ENCODE data around the gene TTC7B. TPM values are rescaled to one million over a fixed set of nuclear protein-coding genes. Genes with fewer than 3 reads are reported as not detected.

TTC7B gene
- total and polyA plus RNA-seq, 3 experiments from 2014 or later, result 1.7 to 5.8 (median 5.2) TPM

DNA sequence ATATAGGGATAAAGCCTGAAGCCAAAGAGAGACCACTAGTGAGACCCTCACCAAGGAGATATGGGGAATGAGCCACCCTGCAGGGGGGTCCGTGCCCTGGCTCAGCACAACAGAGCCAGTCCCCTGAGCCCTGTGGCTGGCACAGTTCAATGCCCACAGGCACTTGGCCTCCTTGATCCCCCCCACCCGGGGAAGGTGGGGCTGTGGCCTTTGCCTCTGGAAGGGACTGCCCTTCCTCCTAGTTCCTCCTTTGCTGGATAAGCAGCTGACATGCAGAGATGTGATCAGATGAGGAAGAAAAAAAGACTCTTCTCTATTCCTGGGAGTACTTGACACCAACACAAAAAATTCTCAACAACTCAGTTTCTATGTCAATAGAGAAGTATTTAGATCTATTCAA lies 19.9 kb downstream of the TTC7B start:
- ChIA-PET CTCF (no interaction called here), POLR2A (no interaction called here)
- no peak overlapping the region for H3K27ac Mint-ChIP-seq

DNA sequence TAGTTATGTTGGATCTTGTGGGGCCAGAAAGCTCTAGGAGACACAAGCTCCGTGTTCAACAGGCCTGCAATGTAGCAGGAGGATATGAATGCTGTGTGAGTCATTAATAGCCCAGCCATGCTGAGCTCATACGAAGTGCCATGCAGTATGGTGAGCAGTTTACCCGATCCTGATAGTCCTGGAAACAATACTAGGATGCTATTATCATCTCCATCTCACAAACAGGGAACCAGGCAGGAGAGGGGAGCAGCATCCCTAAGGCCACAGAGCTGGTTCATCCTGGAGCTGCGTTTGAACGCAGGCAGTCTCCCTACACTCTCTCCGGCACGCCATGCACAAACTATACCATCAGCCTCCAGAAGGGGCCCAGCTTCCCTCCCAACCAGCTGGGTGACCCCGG lies 20.5 kb downstream of the TTC7B start:
- Mint-ChIP-seq H3K4me3 (no peak overlapping the region), H3K36me3 (no peaks in the 10 kb centered on the region), H3K27me3 (peaks cover 0 to 3% of the 10 kb centered on the region in 2 donors), H3K9me3 (no peaks in the 10 kb centered on the region), H3K27ac (no peak overlapping the region), H3K4me1 (peaks cover 0 to 5% (median 3%) of the 10 kb centered on the region in 3 donors)
- Histone ChIP-seq H3K27me3 (ENCODE audit: insufficient read depth, low read length, poor library complexity, severe bottlenecking) (no peaks in the 10 kb centered on the region), H3K4me1 (ENCODE audit: insufficient read depth, low read length) (no peaks in the 10 kb centered on the region), H3K36me3 (ENCODE audit: insufficient read depth, low read length) (no peaks in the 10 kb centered on the region), H3K4me3 (ENCODE audit: low read length) (no peak overlapping the region), H3K27ac (ENCODE audit: low read depth, low read length) (no peak overlapping the region), H3K9me3 (ENCODE audit: low read length) (no peaks in the 10 kb centered on the region)
- DNase-seq, result no peak
- ChIA-PET POLR2A (no interaction called here), CTCF (interaction anchor here (1.3 kb wide), 1 partner anchor 378 kb away, joined by 4 read pairs; no protein-coding TSS in a partner anchor)

More for the DNA sequence above, 19.9 kb downstream of the TTC7B start:
- Histone ChIP-seq H3K4me3 (ENCODE audit: low read length) (no peak overlapping the region), H3K27me3 (ENCODE audit: insufficient read depth, low read length, poor library complexity, severe bottlenecking) (no peaks in the 10 kb centered on the region), H3K4me1 (ENCODE audit: insufficient read depth, low read length) (no peaks in the 10 kb centered on the region), H3K27ac (ENCODE audit: low read depth, low read length) (no peak overlapping the region), H3K9me3 (ENCODE audit: low read length) (no peaks in the 10 kb centered on the region), H3K36me3 (ENCODE audit: insufficient read depth, low read length) (no peaks in the 10 kb centered on the region)
- no peak overlapping the region for H3K4me3 Mint-ChIP-seq
- H3K27me3 Mint-ChIP-seq, result peaks cover 0 to 3% of the 10 kb centered on the region in 2 donors
- H3K36me3 Mint-ChIP-seq, result no peaks in the 10 kb centered on the region
- DNase-seq, result no peak
- no peaks in the 10 kb centered on the region for H3K9me3 Mint-ChIP-seq
- peaks cover 4 to 7% (median 6%) of the 10 kb centered on the region in 3 donors for H3K4me1 Mint-ChIP-seq

DNA sequence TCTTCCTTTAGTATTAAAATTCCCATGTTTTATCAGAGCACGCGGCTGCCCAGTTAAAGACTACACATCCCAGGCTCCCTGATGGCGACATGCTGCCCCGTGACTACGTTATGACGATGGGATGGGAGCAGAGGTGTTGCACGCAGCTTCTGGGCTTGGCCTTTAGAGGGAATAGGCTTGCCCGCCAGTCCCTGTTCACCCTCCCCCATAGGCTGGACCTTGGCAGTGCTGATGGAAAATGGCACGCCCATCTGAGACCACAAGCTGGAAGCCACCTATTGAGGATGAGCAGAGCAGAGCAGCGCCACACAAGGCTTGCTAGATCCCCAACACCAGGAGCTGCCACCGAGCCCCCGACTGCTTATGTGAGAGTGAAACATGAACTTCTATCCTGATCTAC lies 24.7 kb downstream of the TTC7B start:
- H3K27ac Mint-ChIP-seq, result no peak overlapping the region
- DNase-seq, result no peak
- no peaks in the 10 kb centered on the region for H3K4me1 ChIP-seq (ENCODE audit: insufficient read depth, low read length)
- ChIA-PET POLR2A (no interaction called here), CTCF (no interaction called here)
- H3K27me3 ChIP-seq (ENCODE audit: insufficient read depth, low read length, poor library complexity, severe bottlenecking), result no peaks in the 10 kb centered on the region
- no peaks in the 10 kb centered on the region for H3K36me3 ChIP-seq (ENCODE audit: insufficient read depth, low read length)
- H3K4me3 Mint-ChIP-seq, result no peak overlapping the region
- H3K4me1 Mint-ChIP-seq, result no peaks in the 10 kb centered on the region
- no peaks in the 10 kb centered on the region for H3K9me3 Mint-ChIP-seq
- no peaks in the 10 kb centered on the region for H3K36me3 Mint-ChIP-seq
- H3K27ac ChIP-seq (ENCODE audit: low read depth, low read length), result no peak overlapping the region
- no peak overlapping the region for H3K4me3 ChIP-seq (ENCODE audit: low read length)
- peaks cover 0 to 3% of the 10 kb centered on the region in 2 donors for H3K27me3 Mint-ChIP-seq
- H3K9me3 ChIP-seq (ENCODE audit: low read length), result no peaks in the 10 kb centered on the region

DNA sequence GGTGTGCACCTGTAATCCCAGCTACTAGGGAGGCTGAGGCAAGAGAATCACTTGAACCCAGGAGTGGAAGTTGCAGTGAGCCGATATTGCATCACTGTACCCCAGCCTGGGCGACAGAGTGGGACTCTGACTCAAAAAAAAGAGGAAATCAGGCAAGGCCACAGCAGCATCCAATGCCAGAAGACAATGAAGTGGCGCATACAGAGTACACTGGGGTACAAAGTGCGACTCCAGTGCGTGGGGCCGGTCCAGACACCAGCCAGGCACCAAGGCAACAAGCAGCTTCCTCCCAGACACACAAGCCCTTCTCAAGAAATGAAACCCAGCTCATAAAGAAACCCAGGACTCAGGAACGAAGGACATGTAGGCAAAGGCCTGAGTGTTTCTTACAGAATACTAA lies 28.2 kb downstream of the TTC7B start:
- CTCF ChIA-PET, result interaction anchor here (2.3 kb wide), 1 partner anchor 29 kb away, joined by 8 read pairs; no protein-coding TSS in a partner anchor
- POLR2A ChIA-PET, result no interaction called here
- no peak overlapping the region for H3K27ac Mint-ChIP-seq
- H3K4me1 ChIP-seq (ENCODE audit: insufficient read depth, low read length), result no peaks in the 10 kb centered on the region
- no peaks in the 10 kb centered on the region for H3K9me3 Mint-ChIP-seq
- H3K4me3 ChIP-seq (ENCODE audit: low read length), result no peak overlapping the region
- no peak overlapping the region for H3K4me3 Mint-ChIP-seq
- peaks cover 0 to 1% of the 10 kb centered on the region in 2 donors for H3K27me3 Mint-ChIP-seq
- H3K4me1 Mint-ChIP-seq, result no peaks in the 10 kb centered on the region
- DNase-seq, result no peak
- H3K27ac ChIP-seq (ENCODE audit: low read depth, low read length), result no peak overlapping the region
- no peaks in the 10 kb centered on the region for H3K27me3 ChIP-seq (ENCODE audit: insufficient read depth, low read length, poor library complexity, severe bottlenecking)
- no peaks in the 10 kb centered on the region for H3K36me3 Mint-ChIP-seq
- H3K36me3 ChIP-seq (ENCODE audit: insufficient read depth, low read length), result no peaks in the 10 kb centered on the region
- no peaks in the 10 kb centered on the region for H3K9me3 ChIP-seq (ENCODE audit: low read length)

DNA sequence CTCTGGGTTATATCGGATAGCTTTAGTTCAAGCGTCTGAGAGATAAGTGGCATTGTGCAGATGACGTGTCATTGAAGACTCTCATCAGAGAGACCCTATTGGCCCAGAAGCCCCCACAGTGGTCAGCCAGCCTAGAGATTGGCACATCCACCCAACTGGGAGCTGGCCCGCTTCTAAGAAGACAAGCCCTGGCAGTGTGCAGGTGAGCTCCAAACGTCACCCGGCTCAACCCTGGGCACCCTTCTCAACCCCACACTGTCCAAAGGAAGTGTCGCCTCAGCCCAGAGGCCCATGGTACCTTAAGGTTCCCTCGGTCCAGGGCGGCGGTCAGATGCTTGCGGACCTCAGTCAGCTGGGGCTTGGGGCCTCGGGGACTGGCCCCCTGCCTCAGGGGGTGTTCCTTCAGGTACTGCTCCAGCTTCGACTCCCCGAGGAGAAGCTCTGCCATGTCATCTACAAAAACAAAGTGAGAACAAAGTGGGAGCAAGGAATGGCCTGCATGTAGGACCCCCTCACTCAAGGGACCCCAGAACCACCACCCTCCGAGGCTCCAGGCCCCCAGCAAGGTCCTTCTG lies 30.3 kb downstream of the TTC7B start:
- POLR2A ChIA-PET, result no interaction called here
- H3K9me3 ChIP-seq (ENCODE audit: low read length), result no peaks in the 10 kb centered on the region
- H3K4me3 Mint-ChIP-seq, result no peak overlapping the region
- H3K27me3 ChIP-seq (ENCODE audit: insufficient read depth, low read length, poor library complexity, severe bottlenecking), result no peaks in the 10 kb centered on the region
- no peaks in the 10 kb centered on the region for H3K9me3 Mint-ChIP-seq
- H3K27me3 Mint-ChIP-seq, result peaks cover 0 to 1% of the 10 kb centered on the region in 2 donors
- H3K27ac Mint-ChIP-seq, result no peak overlapping the region
- DNase-seq, result no peak
- H3K4me3 ChIP-seq (ENCODE audit: low read length), result no peak overlapping the region
- no peaks in the 10 kb centered on the region for H3K4me1 ChIP-seq (ENCODE audit: insufficient read depth, low read length)
- CTCF ChIA-PET, result no interaction called here
- H3K27ac ChIP-seq (ENCODE audit: low read depth, low read length), result no peak overlapping the region
- H3K36me3 ChIP-seq (ENCODE audit: insufficient read depth, low read length), result no peaks in the 10 kb centered on the region
- H3K4me1 Mint-ChIP-seq, result no peaks in the 10 kb centered on the region
- no peaks in the 10 kb centered on the region for H3K36me3 Mint-ChIP-seq

DNA sequence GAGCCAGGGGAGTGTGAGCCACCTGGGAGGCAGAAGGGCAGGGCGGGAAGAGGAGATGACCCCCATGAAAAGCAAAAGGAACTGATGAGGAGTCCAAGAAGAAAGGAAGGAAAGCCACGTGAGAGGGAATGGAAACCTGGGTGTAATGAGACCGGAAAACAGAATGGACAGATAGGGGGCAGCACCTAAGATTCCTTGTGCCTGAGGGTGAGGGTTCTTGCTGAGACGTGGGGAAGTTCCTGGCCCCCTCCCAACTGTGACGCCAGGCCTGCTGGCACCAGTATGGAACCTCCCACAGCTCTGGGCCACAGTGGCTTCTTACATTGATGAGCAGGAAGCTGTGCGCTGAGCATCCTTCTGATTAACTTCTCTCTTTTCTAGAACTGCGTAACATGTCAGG lies 30.8 kb downstream of the TTC7B start:
- Mint-ChIP-seq H3K27ac (no peak overlapping the region), H3K9me3 (no peaks in the 10 kb centered on the region), H3K27me3 (peaks cover 0 to 3% of the 10 kb centered on the region in 2 donors), H3K4me3 (no peak overlapping the region), H3K4me1 (no peaks in the 10 kb centered on the region), H3K36me3 (no peaks in the 10 kb centered on the region)
- Histone ChIP-seq H3K36me3 (ENCODE audit: insufficient read depth, low read length) (no peaks in the 10 kb centered on the region), H3K9me3 (ENCODE audit: low read length) (no peaks in the 10 kb centered on the region), H3K27ac (ENCODE audit: low read depth, low read length) (no peak overlapping the region), H3K4me1 (ENCODE audit: insufficient read depth, low read length) (no peaks in the 10 kb centered on the region), H3K27me3 (ENCODE audit: insufficient read depth, low read length, poor library complexity, severe bottlenecking) (no peaks in the 10 kb centered on the region), H3K4me3 (ENCODE audit: low read length) (no peak overlapping the region)
- DNase-seq, result no peak
- CTCF ChIA-PET, result no interaction called here
- POLR2A ChIA-PET, result no interaction called here

DNA sequence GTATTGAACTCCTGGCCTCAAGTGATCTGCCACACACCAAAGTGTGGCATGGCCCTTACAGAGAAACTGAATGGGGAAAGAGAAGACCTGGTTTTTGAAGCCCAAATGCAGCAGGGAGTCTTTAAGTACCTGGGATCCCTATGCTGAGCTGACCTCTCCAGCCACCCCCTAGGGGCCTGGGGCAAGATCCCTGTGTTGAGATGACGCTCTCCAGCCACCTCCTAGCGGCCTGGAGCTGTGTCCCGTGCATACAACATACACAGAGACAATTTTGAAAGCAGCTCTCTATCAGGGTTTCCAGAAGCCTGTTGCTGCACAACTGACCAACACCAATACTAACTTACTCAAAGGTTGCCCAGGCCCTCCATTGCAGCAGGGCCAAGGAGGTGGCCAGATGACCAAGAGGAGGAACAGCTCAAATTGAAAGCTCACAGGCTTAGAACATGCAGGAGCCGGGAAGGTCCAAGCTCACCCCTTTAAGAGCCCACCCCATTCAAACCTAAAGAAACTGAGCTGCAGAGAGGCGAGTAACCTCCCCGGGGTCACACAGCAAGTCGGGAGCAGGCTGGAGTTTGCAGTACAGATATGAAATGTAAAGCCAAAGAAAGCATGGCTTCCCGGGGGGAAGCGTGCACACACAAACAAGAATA lies 31.5 kb downstream of the TTC7B start:
- Histone ChIP-seq H3K9me3 (ENCODE audit: low read length) (no peaks in the 10 kb centered on the region), H3K4me1 (ENCODE audit: insufficient read depth, low read length) (no peaks in the 10 kb centered on the region), H3K27me3 (ENCODE audit: insufficient read depth, low read length, poor library complexity, severe bottlenecking) (no peaks in the 10 kb centered on the region), H3K4me3 (ENCODE audit: low read length) (no peak overlapping the region), H3K36me3 (ENCODE audit: insufficient read depth, low read length) (no peaks in the 10 kb centered on the region), H3K27ac (ENCODE audit: low read depth, low read length) (no peak overlapping the region)
- Mint-ChIP-seq H3K4me1 (no peaks in the 10 kb centered on the region), H3K36me3 (no peaks in the 10 kb centered on the region), H3K27ac (no peak overlapping the region), H3K9me3 (no peaks in the 10 kb centered on the region), H3K27me3 (peaks cover 0 to 3% of the 10 kb centered on the region in 2 donors), H3K4me3 (no peak overlapping the region)
- ChIA-PET CTCF (no interaction called here), POLR2A (no interaction called here)
- DNase-seq, result no peak

DNA sequence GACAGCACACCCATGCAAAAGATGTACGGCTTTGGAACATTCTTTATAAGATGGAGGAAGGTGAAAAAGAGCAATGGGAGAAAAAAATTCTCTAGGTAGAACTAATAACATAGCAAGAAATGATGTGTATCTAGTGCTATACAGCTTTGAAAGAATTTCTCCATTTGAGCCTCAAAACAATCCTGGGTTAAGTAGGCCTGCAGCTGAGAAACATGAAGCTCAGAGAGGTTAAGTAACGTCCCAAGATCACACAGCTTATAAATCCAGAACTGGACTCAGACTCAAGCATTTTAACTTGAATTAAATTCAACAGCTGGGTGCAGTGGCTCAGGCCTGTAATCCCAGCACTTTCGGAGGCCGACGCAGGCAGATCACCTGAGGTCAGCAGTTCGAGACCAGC lies 32.9 kb downstream of the TTC7B start:
- Histone ChIP-seq H3K36me3 (ENCODE audit: insufficient read depth, low read length) (no peaks in the 10 kb centered on the region), H3K4me1 (ENCODE audit: insufficient read depth, low read length) (no peaks in the 10 kb centered on the region), H3K27ac (ENCODE audit: low read depth, low read length) (no peak overlapping the region), H3K9me3 (ENCODE audit: low read length) (no peaks in the 10 kb centered on the region), H3K27me3 (ENCODE audit: insufficient read depth, low read length, poor library complexity, severe bottlenecking) (no peaks in the 10 kb centered on the region), H3K4me3 (ENCODE audit: low read length) (no peak overlapping the region)
- H3K4me3 Mint-ChIP-seq, result no peak overlapping the region
- no peaks in the 10 kb centered on the region for H3K4me1 Mint-ChIP-seq
- H3K27me3 Mint-ChIP-seq, result peaks cover 0 to 3% of the 10 kb centered on the region in 2 donors
- ChIA-PET CTCF (interaction anchor here (1.0 kb wide), 1 partner anchor 25 kb away, joined by 4 read pairs; no protein-coding TSS in a partner anchor), POLR2A (no interaction called here)
- DNase-seq, result no peak
- no peaks in the 10 kb centered on the region for H3K9me3 Mint-ChIP-seq
- H3K27ac Mint-ChIP-seq, result no peak overlapping the region
- H3K36me3 Mint-ChIP-seq, result no peaks in the 10 kb centered on the region
